PFSK-1 (cell line): Measurements from ENCODE around the gene TRAK2.

Experiments used
- POLR2AphosphoS5 ChIP-seq: IDR thresholded peaks from 2 replicates; pipeline ENCODE4 v1.6.1; 2012; ENCODE audit warnings: low read depth, mild to moderate bottlenecking, control low read depth, low read length, moderate library complexity
- SIN3A ChIP-seq: IDR thresholded peaks from 2 replicates; pipeline ENCODE4 v1.6.1; 2012; ENCODE audit warnings: mild to moderate bottlenecking, low read length, moderate library complexity, borderline replicate concordance; ENCODE audit not compliant: insufficient read depth
- TAF1 ChIP-seq: IDR thresholded peaks from 2 replicates; pipeline ENCODE4 v1.6.1; 2012; ENCODE audit warnings: low read length, control low read depth, borderline replicate concordance; ENCODE audit not compliant: insufficient read depth
- TF ChIP-seq, protein P1 (sequence below), 2 experiments: IDR thresholded peaks; 2 replicates each; pipeline versions ENCODE4 v1.6.1 to v1.8.0; 2011 to 2012; ENCODE audit warnings: low read depth in 2 of 2, low read length in 2 of 2, control low read depth in 1 of 2, inconsistent platforms in 1 of 2, mild to moderate bottlenecking in 1 of 2, moderate library complexity in 1 of 2; ENCODE audit not compliant: insufficient read depth in 1 of 2

DNA sequence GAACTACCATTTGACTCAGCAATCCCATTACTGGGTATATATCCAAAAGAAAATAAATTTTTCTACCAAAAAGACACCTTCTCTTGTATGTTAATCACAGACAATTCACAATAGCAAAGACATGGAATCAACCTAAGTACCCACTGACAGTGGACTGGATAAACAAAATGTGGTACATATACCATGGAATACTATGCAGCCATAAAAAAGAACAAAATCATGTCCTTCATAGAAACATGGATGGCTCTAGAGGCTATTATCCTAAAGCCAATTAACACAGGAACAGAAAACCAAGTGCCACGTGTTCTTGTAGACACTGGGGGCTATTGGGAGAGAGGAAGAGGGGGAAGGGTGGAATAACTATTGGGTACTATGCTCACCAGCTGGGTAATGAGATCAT lies 121.8 kb downstream of the TRAK2 start:
- TF ChIP-seq POLR2AphosphoS5 (no peak), TAF1 (no peak), SIN3A (no peak)
- TF ChIP-seq, protein P1, sequence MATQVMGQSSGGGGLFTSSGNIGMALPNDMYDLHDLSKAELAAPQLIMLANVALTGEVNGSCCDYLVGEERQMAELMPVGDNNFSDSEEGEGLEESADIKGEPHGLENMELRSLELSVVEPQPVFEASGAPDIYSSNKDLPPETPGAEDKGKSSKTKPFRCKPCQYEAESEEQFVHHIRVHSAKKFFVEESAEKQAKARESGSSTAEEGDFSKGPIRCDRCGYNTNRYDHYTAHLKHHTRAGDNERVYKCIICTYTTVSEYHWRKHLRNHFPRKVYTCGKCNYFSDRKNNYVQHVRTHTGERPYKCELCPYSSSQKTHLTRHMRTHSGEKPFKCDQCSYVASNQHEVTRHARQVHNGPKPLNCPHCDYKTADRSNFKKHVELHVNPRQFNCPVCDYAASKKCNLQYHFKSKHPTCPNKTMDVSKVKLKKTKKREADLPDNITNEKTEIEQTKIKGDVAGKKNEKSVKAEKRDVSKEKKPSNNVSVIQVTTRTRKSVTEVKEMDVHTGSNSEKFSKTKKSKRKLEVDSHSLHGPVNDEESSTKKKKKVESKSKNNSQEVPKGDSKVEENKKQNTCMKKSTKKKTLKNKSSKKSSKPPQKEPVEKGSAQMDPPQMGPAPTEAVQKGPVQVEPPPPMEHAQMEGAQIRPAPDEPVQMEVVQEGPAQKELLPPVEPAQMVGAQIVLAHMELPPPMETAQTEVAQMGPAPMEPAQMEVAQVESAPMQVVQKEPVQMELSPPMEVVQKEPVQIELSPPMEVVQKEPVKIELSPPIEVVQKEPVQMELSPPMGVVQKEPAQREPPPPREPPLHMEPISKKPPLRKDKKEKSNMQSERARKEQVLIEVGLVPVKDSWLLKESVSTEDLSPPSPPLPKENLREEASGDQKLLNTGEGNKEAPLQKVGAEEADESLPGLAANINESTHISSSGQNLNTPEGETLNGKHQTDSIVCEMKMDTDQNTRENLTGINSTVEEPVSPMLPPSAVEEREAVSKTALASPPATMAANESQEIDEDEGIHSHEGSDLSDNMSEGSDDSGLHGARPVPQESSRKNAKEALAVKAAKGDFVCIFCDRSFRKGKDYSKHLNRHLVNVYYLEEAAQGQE (IDR thresholded peaks at IDR 0.05; ENCODE audit: insufficient read depth in 1 of 2, low read depth in 2 of 2, low read length in 2 of 2) = no peak
